Kidney tubule cell (primary cell): ENCODE results near the gene ZMYND11.
"Not testable (repeated sequence)": the region's sequence is repeated elsewhere in the genome, so short reads cannot be mapped to it uniquely, and the experiment has no call there.

Source experiments
- DNase-seq: peaks from one replicate; pipeline ENCODE4 v3.0.0-alpha.2; 2018; ENCODE audit warnings: low spot score

Gene ZMYND11

GRCh38 chr10:282294-283139 lies 147.3 kb downstream of the ZMYND11 start:
- DNase-seq, result peak; percentile 22

- DNase-seq, result no peak
Observed at GRCh38 chr10:283140-283479, 147.9 kb downstream of the ZMYND11 start.

DNA sequence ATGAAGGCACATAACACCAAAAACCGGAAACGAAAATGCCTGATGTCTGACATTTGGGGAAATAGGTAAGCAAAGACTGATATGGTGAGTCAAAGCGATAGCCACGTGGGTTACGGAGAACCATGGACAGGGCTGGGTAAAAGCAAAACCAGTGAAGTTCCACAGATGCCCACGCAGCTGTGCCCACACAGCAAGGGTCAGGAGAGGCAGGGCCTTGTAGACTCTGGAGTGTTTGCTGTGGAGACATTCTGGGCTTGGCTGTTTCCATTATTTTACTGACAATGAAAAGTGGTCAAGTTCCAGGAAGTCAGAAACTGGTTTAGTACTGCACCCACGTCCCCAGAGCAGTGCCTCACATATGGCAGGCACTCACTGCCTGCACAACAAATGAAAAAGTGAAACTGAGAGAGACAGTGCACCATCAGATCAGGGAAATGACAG lies 148.7 kb downstream of the ZMYND11 start:
- no peak for DNase-seq

DNA sequence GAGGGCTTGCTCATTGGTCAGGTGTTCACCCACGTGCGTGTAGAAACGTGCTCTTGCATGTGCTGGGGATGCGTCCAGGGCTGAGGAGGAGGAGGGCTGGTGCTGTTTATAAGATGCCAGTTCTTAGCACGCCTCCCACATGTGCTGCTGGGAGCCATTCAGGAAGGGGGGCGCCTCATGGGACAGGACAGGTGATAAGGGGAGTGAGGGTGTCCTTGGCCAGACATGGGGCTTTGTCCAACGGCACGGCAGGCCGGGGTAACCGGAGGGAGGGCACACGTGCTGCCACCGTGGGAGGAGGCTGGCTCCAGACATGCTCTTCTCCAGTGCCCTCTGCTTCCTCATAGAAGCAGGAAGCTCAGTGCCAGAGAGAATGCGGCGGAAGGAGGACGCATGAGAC lies 150.0 kb downstream of the ZMYND11 start:
- no peak for DNase-seq

DNA sequence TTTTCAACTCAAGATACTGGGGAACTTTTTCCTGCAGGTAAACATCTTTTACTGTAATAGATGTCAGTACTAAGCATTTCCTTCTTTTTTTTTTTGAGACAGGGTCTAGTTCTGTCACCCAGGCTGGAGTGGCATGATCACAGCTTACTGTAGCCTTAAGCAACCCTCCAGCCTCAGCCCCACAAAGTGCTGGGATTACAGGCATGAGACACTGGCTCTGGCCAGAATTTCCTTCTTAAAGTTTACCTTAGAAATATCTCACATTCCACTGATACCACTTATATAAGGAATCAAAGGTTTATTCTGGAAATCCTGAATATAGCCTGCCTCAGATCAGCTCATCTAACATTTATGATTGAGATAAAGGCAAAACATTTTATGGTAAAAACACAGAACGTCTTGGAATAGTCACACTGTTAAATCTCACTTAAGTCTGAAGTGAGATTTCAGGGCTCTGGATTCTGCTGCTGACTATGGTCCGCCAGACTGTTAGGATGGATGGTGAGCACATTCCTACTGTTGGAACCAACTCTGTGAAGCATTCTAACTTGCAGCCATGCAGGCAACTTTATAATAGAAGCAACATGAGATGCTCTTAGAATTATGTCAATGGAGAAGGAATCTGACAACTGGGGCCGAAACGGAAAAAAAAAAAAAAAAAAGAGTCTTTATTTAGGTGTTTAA lies 151.9 kb downstream of the ZMYND11 start:
- DNase-seq, result no peak

GRCh38 chr10:287814-288213 lies 152.6 kb downstream of the ZMYND11 start:
- no peak for DNase-seq

GRCh38 chr10:288316-289200 lies 153.3 kb downstream of the ZMYND11 start:
- no peak for DNase-seq

GRCh38 chr10:289581-289980 lies 154.3 kb downstream of the ZMYND11 start:
- DNase-seq, result no peak

DNA sequence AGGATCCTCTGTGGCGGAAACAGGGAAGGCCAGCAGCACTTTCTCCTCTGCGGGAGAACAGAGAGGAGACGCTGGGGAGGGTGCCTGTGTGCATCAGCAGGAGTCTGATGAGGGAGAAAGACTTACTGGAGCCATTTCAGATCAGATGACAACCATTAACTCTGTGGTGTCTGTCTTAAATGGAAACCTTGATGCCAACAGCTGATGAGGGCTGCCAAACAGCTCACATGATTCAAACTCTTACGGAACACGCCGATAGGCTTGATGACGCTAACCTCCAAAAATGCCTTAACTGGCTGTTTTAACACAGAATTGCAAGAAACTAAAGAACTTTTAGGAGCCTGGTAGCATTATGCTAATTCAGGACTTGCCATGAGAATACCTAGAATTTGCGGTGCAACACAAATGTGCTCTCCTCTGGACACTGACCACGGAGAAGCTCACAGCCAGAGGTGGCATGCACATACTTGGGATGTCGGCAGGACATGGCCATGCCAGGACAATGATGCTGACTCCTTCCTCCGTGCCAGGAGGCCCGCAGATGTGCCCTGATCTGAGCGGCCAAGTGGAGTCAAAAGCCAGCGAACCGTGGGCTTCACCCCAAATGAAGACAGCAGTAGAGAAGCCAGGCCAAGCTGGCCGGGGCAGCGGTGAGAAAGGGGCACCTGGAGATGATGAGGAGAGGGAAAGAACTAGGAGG lies 154.9 kb downstream of the ZMYND11 start:
- DNase-seq, result no peak

DNA sequence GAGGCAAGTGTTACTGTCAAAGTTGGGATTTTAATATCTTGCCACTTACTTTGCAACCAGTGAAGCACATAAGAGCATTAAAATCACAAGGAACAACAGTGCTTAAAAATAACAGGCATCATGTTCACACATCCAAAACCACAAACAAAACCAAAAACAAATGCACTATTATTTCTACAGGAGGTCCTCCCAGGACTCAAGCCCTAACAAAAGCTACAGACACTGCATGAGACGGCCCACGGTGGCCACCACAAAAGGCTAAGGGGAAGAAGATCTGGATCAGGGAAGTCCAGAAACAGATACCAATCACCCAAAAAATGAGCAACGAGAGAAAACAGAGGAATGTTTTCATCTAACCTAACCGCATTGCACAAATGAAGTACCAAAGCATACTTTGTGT lies 158.4 kb downstream of the ZMYND11 start:
- DNase-seq, result no peak

DNA sequence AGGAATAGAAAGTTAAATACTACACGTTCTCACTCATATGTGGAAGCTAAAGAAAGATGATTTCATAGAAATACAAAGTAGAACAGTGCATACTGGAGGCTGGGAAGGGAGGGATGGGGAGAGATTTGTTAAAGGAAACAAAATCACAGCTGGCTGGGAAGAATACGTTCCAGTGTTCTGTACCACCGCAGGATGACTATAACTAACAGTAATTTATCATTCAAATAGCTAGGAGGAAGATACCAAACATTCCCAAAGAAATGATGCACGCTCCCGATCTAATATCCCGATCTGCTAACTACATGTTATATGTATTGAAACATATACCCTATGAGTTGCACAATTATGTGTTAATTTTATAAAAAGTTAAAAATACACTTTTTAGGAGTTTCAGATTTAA lies 162.3 kb downstream of the ZMYND11 start:
- DNase-seq, result no peak

DNA sequence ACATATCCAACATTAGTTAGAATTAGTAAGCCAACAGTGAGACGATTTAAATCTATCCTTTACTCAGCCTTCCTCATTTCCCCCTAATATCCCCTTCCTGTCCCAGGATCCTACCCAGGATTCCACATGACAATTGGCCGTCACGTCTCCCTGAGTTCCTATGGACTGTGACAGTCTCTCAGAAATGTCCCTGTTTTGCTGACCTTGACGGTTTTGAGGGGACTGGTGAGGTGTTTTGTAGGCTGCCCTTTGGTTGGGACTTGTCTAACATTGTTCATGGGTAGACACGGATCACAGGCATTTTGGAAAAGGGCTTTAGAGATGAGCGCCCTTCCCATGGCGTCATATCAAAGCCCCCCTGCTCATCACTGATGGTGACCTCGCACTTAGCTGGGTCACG lies 162.8 kb downstream of the ZMYND11 start:
- DNase-seq, result no peak

GRCh38 chr10:299512-299911 lies 164.3 kb downstream of the ZMYND11 start:
- DNase-seq, result no peak

DNA sequence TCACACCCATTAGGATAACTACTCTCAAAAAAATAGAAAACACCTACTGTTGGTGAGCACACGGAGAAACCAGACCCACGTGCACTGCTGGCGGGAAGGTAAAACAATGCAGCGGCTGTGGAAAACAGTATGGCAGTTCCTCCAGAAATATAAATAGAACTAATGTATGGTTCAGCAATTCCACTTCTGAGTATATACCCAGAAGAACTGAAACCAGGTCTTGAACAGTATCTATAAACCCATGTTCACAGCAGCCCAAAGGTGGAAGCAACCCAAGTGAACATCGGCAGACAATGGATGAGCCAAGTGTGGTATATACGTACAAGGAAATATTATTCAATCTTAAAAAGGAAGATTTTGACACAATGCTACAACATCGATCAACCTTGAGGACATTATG lies 164.7 kb downstream of the ZMYND11 start:
- no peak for DNase-seq

GRCh38 chr10:300580-300979 lies 165.3 kb downstream of the ZMYND11 start:
- not testable (repeated sequence) for DNase-seq

GRCh38 chr10:301536-301935 lies 166.3 kb downstream of the ZMYND11 start:
- DNase-seq, result no peak
